B cell (primary cell): ENCODE results near the gene JAK1. TPM values are rescaled to one million over a fixed set of nuclear protein-coding genes. Genes with fewer than 3 reads are reported as not detected.

ENCODE experiments used
- ATAC-seq: fragments of 200-7000 bp; cut with Tn5 transposase; one replicate; pipeline ENCODE4 v1.10.0; 2021; ENCODE audit warnings: low read depth, mild to moderate bottlenecking, moderate number of reproducible peaks, moderate library complexity
- CTCF ChIA-PET: fragments of 350-600 bp; sonication (Branson Sonifier 250); formaldehyde crosslinking; loops from one replicate; lab custom pipeline; 2021; ENCODE audit warnings: antibody characterized with exemption, inconsistent platforms; lab: Charles Lee
- POLR2A ChIA-PET: fragments of 350-600 bp; sonication (Branson Sonifier 250); formaldehyde crosslinking; loops from one replicate; lab custom pipeline; 2021; ENCODE audit warnings: antibody characterized with exemption; lab: Charles Lee
- DNase-seq: peaks from one replicate; pipeline ENCODE4 v3.0.0; 2013
- H2AFZ ChIP-seq: 2 replicates; pipeline ENCODE4 v1.6.1; 2012; ENCODE audit warnings: mild to moderate bottlenecking, low read depth, low read length; ENCODE audit not compliant: insufficient read depth, poor library complexity, severe bottlenecking
- H3K27ac ChIP-seq, 2 donors: 1 replicate in 1 of 2; 2 replicates in 1 of 2; pipeline ENCODE4 v1.5.1; 2012 to 2013; ENCODE audit warnings: low read length in 2 of 2, mild to moderate bottlenecking in 2 of 2, moderate library complexity in 1 of 2
- H3K27me3 ChIP-seq, 4 experiments: fragments of 200-600 bp in 1 of 4; sonication (generic) in 1 of 4; replicated peaks in 1 of 4; 1 replicate in 2 of 4; 2 replicates in 2 of 4; pipeline versions ENCODE4 v1.6.1 to v1.7.0; 2013 to 2016; ENCODE audit warnings: low read length in 3 of 4, mild to moderate bottlenecking in 2 of 4, mixed read lengths in 1 of 4, moderate library complexity in 1 of 4; ENCODE audit not compliant: insufficient read depth in 4 of 4, control insufficient read depth in 3 of 4; ENCODE audit errors: control extremely low read depth in 1 of 4
- H3K36me3 ChIP-seq, 2 experiments: replicated peaks in 1 of 2; 1 replicate in 1 of 2; 2 replicates in 1 of 2; pipeline versions ENCODE4 v1.6.1 to v1.7.1; 2013; ENCODE audit warnings: low read length in 1 of 2; ENCODE audit not compliant: insufficient read depth in 2 of 2, control insufficient read depth in 1 of 2; ENCODE audit errors: control extremely low read depth in 1 of 2, extremely low read depth in 1 of 2
- H3K4me1 ChIP-seq, 2 donors: fragments of 200-600 bp in 1 of 2; sonication (generic) in 1 of 2; 1 replicate in 1 of 2; 2 replicates in 1 of 2; pipeline versions ENCODE4 v1.5.1 to v1.6.1; 2013 to 2017; ENCODE audit warnings: low read length in 2 of 2; ENCODE audit not compliant: control insufficient read depth in 2 of 2, insufficient read depth in 2 of 2
- H3K4me2 ChIP-seq: replicated peaks from 2 replicates; pipeline ENCODE3; 2012; ENCODE audit warnings: mild to moderate bottlenecking, low read depth, low read length; ENCODE audit not compliant: poor library complexity, severe bottlenecking
- H3K4me3 ChIP-seq, 5 experiments: fragments of 200-600 bp in 1 of 5; sonication (generic) in 1 of 5; 1 replicate in 3 of 5; 2 replicates in 2 of 5; pipeline versions ENCODE4 v1.5.1 to v1.7.0; 2011 to 2016; ENCODE audit warnings: low read length in 4 of 5, mild to moderate bottlenecking in 4 of 5, low read depth in 2 of 5, control low read depth in 1 of 5, moderate library complexity in 1 of 5; ENCODE audit not compliant: insufficient read depth in 1 of 5; ENCODE audit errors: control extremely low read depth in 1 of 5, extremely low read depth in 1 of 5
- H3K79me2 ChIP-seq: fragments of 200-600 bp; sonication (generic); one replicate; pipeline ENCODE4 v1.6.0; 2016; ENCODE audit warnings: low read length; ENCODE audit not compliant: control insufficient read depth, insufficient read depth
- H3K9ac ChIP-seq: fragments of 200-600 bp; sonication (generic); 2 replicates; pipeline ENCODE4 v1.6.1; 2017; ENCODE audit warnings: mild to moderate bottlenecking, low read length, moderate library complexity
- H3K9me3 ChIP-seq, 3 donors: one replicate each; pipeline versions ENCODE4 v1.6.1 to v1.7.1; 2013; ENCODE audit warnings: low read length in 2 of 3; ENCODE audit not compliant: control insufficient read depth in 2 of 3, insufficient read depth in 1 of 3; ENCODE audit errors: control extremely low read depth in 1 of 3
- H4K20me1 ChIP-seq: 2 replicates; pipeline ENCODE4 v1.6.0; 2012; ENCODE audit warnings: mild to moderate bottlenecking, low read length; ENCODE audit not compliant: insufficient read depth, control insufficient read depth, poor library complexity, severe bottlenecking
- H3K27ac Mint-ChIP-seq: one replicate; pipeline ENCODE4 v1.8.0; 2021; ENCODE audit warnings: mixed read lengths
- H3K27me3 Mint-ChIP-seq: one replicate; pipeline ENCODE4 v1.8.0; 2021; ENCODE audit warnings: mixed read lengths
- H3K4me1 Mint-ChIP-seq: one replicate; pipeline ENCODE4 v1.8.0; 2021; ENCODE audit warnings: mixed read lengths
- H3K4me3 Mint-ChIP-seq: one replicate; pipeline ENCODE4 v1.8.0; 2021; ENCODE audit warnings: mixed read lengths
- H3K9me3 Mint-ChIP-seq: one replicate; pipeline ENCODE4 v1.8.0; 2022; ENCODE audit warnings: mixed read lengths; ENCODE audit not compliant: insufficient read depth
- CTCF ChIP-seq: fragments of 200-600 bp; IDR thresholded peaks from one replicate; pipeline ENCODE4 v1.8.0; 2022; ENCODE audit warnings: antibody characterized with exemption, mild to moderate bottlenecking
- EZH2 ChIP-seq: IDR thresholded peaks from 2 replicates; pipeline ENCODE4 v1.6.1; 2012; ENCODE audit warnings: borderline replicate concordance, low read depth, mild to moderate bottlenecking, moderate library complexity, low read length; ENCODE audit not compliant: insufficient read depth, poor library complexity, severe bottlenecking
- WGBS: methylation state at CpG from one replicate; pipeline ENCODE4 v1.1.5; 2013; ENCODE audit warnings: missing lambda C conversion rate; ENCODE audit not compliant: insufficient coverage; 5-methylcytosine and 5-hydroxymethylcytosine counted together
- intact Hi-C: fragments of 100-400 bp; cut with micrococcal nuclease; formaldehyde crosslinking; loops from one replicate; pipeline ENCODE4 v1.10.0; 2022
- polyA plus RNA-seq: library from polyadenylated mRNA; depleted of rRNA; stranded (reverse); fragments of >200 nt; gene quantifications from 2 replicates; pipeline ENCODE4 v1.2.3, GENCODE V29; 2012
- total RNA-seq, 2 donors: library from RNA; stranded (reverse); fragments of 120-200 nt in 1 of 2; gene quantifications; 1 replicate in 1 of 2; 2 replicates in 1 of 2; pipeline versions ENCODE4 v1.2.3 to v1.2.4, GENCODE V29; 2013 to 2022

Gene JAK1
- total and polyA plus RNA-seq, 2 donors (not counting 1 experiment from before 2014, with no cell fraction given), result 99.0 to 244 TPM

- H3K27ac ChIP-seq, result no peak overlapping the region
- no peak overlapping the region for H3K4me2 ChIP-seq
- peaks cover 7 to 88% of the 10 kb centered on the region in 2 experiments for H3K36me3 ChIP-seq
- peaks cover 12% of the 10 kb centered on the region for H3K4me1 Mint-ChIP-seq
- WGBS, result 98% methylated on average over 4 of the region's 4 CpGs
- no peak for DNase-seq
- POLR2A ChIA-PET, result no interaction called here
- no peak overlapping the region for H3K4me3 ChIP-seq
- no peaks in the 10 kb centered on the region for H3K27me3 Mint-ChIP-seq
- H4K20me1 ChIP-seq, result no peaks in the 10 kb centered on the region
- no peak overlapping the region for H3K4me3 Mint-ChIP-seq
- no peaks in the 10 kb centered on the region for H3K9me3 Mint-ChIP-seq
- no peak for ATAC-seq
- no peak for TF ChIP-seq EZH2
- no peak for TF ChIP-seq CTCF
- no peak overlapping the region for H3K27ac Mint-ChIP-seq
- intact Hi-C loops, result no loop called here
- no peaks in the 10 kb centered on the region for H3K27me3 ChIP-seq
- no peak overlapping the region for H3K9ac ChIP-seq
- no peaks in the 10 kb centered on the region for H3K9me3 ChIP-seq
- CTCF ChIA-PET, result interaction anchor here (0.6 to 1.0 kb wide), 4 partner anchors 25 to 227 kb away, joined by 3 to 4 read pairs (median 3); no protein-coding TSS in a partner anchor
- no peaks in the 10 kb centered on the region for H3K4me1 ChIP-seq
- H2AFZ ChIP-seq, result no peak overlapping the region
- H3K79me2 ChIP-seq, result peaks cover 6% of the 10 kb centered on the region
These were observed 117.5 kb downstream of the JAK1 start for GRCh38 chr1:64848803-64849202.

GRCh38 chr1:64848136-64848535 lies 118.2 kb downstream of the JAK1 start:
- Histone ChIP-seq H3K27ac (no peak overlapping the region), H3K36me3 (peaks cover 7 to 87% of the 10 kb centered on the region in 2 experiments), H3K4me3 (no peak overlapping the region), H3K4me1 (no peaks in the 10 kb centered on the region), H3K9ac (no peak overlapping the region), H3K27me3 (no peaks in the 10 kb centered on the region), H4K20me1 (peaks cover 1% of the 10 kb centered on the region), H3K9me3 (no peaks in the 10 kb centered on the region), H3K79me2 (peaks cover 6% of the 10 kb centered on the region), H2AFZ (no peak overlapping the region), H3K4me2 (no peak overlapping the region)
- intact Hi-C loops, result no loop called here
- TF ChIP-seq EZH2 (no peak), CTCF (no peak)
- H3K4me1 Mint-ChIP-seq, result peaks cover 15% of the 10 kb centered on the region
- ChIA-PET CTCF (interaction anchor here (1.0 kb wide), 2 partner anchors 25 to 228 kb away, joined by 3 to 4 read pairs; no protein-coding TSS in a partner anchor), POLR2A (no interaction called here)
- no CpG with 5 or more reads among the region's 3 CpGs for WGBS
- H3K4me3 Mint-ChIP-seq, result no peak overlapping the region
- no peak for DNase-seq
- no peak overlapping the region for H3K27ac Mint-ChIP-seq
- ATAC-seq, result no peak
- no peaks in the 10 kb centered on the region for H3K9me3 Mint-ChIP-seq
- H3K27me3 Mint-ChIP-seq, result no peaks in the 10 kb centered on the region
